GM12878 (cell line): ENCODE data around the gene PHKB. TPM values are rescaled to one million over a fixed set of nuclear protein-coding genes. Genes with fewer than 3 reads are reported as not detected.

Experiments
- ATAC-seq: fragments of 200-7000 bp; cut with Tn5 transposase; 3 replicates; pipeline ENCODE4 v1.9.1; 2020; ENCODE audit warnings: mild to moderate bottlenecking, moderate library complexity
- BruUV-seq: library from RNA; stranded (reverse); fragments of 400-500 nt; replicated peaks from 2 replicates; lab custom pipeline; 2021; lab: Mats Ljungman, UMichigan
- CTCF ChIA-PET: fragments of 300-600 bp; sonication (Branson Sonifier 250); formaldehyde crosslinking; extraction: SDS; loops from one replicate; lab custom pipeline; 2021; ENCODE audit warnings: inconsistent platforms; lab: Yijun Ruan, JAX
- POLR2A ChIA-PET: fragments of 350-600 bp; formaldehyde crosslinking; extraction: SDS; loops from one replicate; lab custom pipeline; 2021; ENCODE audit warnings: inconsistent platforms; lab: Charles Lee
- RAD21 ChIA-PET: fragments of 300-600 bp; sonication (Branson Sonifier 250); formaldehyde crosslinking; loops from one replicate; lab custom pipeline; 2023; ENCODE audit warnings: antibody characterized with exemption; ENCODE audit not compliant: unreplicated experiment; lab: Charles Lee
- SMC1A ChIA-PET: fragments of 300-600 bp; sonication (Branson Sonifier 250); formaldehyde crosslinking; loops from one replicate; lab custom pipeline; 2023; ENCODE audit not compliant: unreplicated experiment, uncharacterized antibody; lab: Charles Lee
- DNase-seq: peaks from one replicate; pipeline ENCODE4 v3.0.0-alpha.2; 2011; ENCODE audit warnings: low read depth, low spot score
- FAIRE-seq: peaks from 3 replicates; lab custom pipeline; 2011; peaks lifted over from hg19 to GRCh38; lab: Jason Lieb, UNC
- H2AFZ ChIP-seq: 2 replicates; pipeline ENCODE4 v1.6.0; 2011; ENCODE audit warnings: low read depth, low read length, control low read depth; ENCODE audit not compliant: control insufficient read depth
- H3K27ac ChIP-seq: 2 replicates; pipeline ENCODE4 v1.5.1; 2011; ENCODE audit warnings: control low read depth; ENCODE audit not compliant: control insufficient read depth, insufficient read depth
- H3K27me3 ChIP-seq, 2 experiments: replicated peaks in 1 of 2; 2 replicates each; pipeline versions ENCODE4 v1.6.0 to v1.6.1; 2011; ENCODE audit warnings: low read length in 1 of 2; ENCODE audit not compliant: control insufficient read depth in 2 of 2, insufficient read depth in 2 of 2
- H3K36me3 ChIP-seq, 2 experiments: 2 replicates each; pipeline ENCODE4 v1.5.1; 2011; ENCODE audit warnings: low read length in 1 of 2; ENCODE audit not compliant: control insufficient read depth in 2 of 2, insufficient read depth in 2 of 2
- H3K4me1 ChIP-seq: 2 replicates; pipeline ENCODE4 v1.6.1; 2011; ENCODE audit warnings: mild to moderate bottlenecking, low read length, moderate library complexity, mixed read lengths; ENCODE audit not compliant: control insufficient read depth, insufficient read depth
- H3K4me2 ChIP-seq: 2 replicates; pipeline ENCODE4 v1.6.0; 2011; ENCODE audit warnings: control low read depth; ENCODE audit not compliant: control insufficient read depth, insufficient read depth
- H3K4me3 ChIP-seq: fragments of 200-600 bp; sonication (generic); 2 replicates; pipeline ENCODE4 v1.5.1; 2016
- H3K79me2 ChIP-seq: 2 replicates; pipeline ENCODE4 v1.6.0; 2011; ENCODE audit warnings: low read length; ENCODE audit not compliant: control insufficient read depth, insufficient read depth
- H3K9ac ChIP-seq: 2 replicates; pipeline ENCODE4 v1.8.0; 2011; ENCODE audit warnings: low read length, control low read depth, mixed read lengths; ENCODE audit not compliant: control insufficient read depth, insufficient read depth
- H3K9me3 ChIP-seq: replicated peaks from 3 replicates; pipeline ENCODE4 v1.5.1; 2011; ENCODE audit warnings: mild to moderate bottlenecking, low read length; ENCODE audit not compliant: control insufficient read depth, insufficient read depth
- H4K20me1 ChIP-seq: 2 replicates; pipeline ENCODE4 v1.6.0; 2011; ENCODE audit not compliant: control insufficient read depth, insufficient read depth
- CHD2 ChIP-seq: IDR thresholded peaks from 2 replicates; pipeline ENCODE4 v1.6.1; 2011; ENCODE audit warnings: low read depth, low read length, improper control_type of control experiment, borderline replicate concordance
- MYC ChIP-seq: IDR thresholded peaks from 2 replicates; pipeline ENCODE4 v1.6.1; 2011; ENCODE audit warnings: mild to moderate bottlenecking, low read length, moderate library complexity, inconsistent platforms; ENCODE audit not compliant: insufficient read depth, insufficient replicate concordance, insufficient read length, severe bottlenecking
- NR2C1 ChIP-seq: fragments of 450-650 bp; IDR thresholded peaks from 2 replicates; pipeline ENCODE4 v1.6.1; 2017; ENCODE audit warnings: antibody characterized with exemption, mild to moderate bottlenecking, moderate library complexity
- PAX8 ChIP-seq: fragments of 450-650 bp; IDR thresholded peaks from 2 replicates; pipeline ENCODE4 v1.6.1; 2017; ENCODE audit warnings: mild to moderate bottlenecking, moderate library complexity
- PKNOX1 ChIP-seq: fragments of 450-650 bp; IDR thresholded peaks from 2 replicates; pipeline ENCODE4 v1.6.1; 2016; ENCODE audit warnings: mild to moderate bottlenecking
- SUPT20H ChIP-seq: IDR thresholded peaks from 2 replicates; pipeline ENCODE4 v1.6.1; 2011; ENCODE audit warnings: low read depth, mild to moderate bottlenecking, low read length, moderate library complexity, borderline replicate concordance; ENCODE audit not compliant: control insufficient read depth
- WRNIP1 ChIP-seq: IDR thresholded peaks from 2 replicates; pipeline ENCODE4 v1.6.1; 2011; ENCODE audit warnings: low read depth, low read length, improper control_type of control experiment, borderline replicate concordance
- ZBED1 ChIP-seq: IDR thresholded peaks from 2 replicates; pipeline ENCODE4 v1.6.1; 2016; ENCODE audit warnings: borderline replicate concordance
- ZBTB33 ChIP-seq: fragments of 450-650 bp; IDR thresholded peaks from 2 replicates; pipeline ENCODE4 v1.6.1; 2017; ENCODE audit warnings: mild to moderate bottlenecking
- ZBTB4 ChIP-seq: fragments of 450-650 bp; formaldehyde crosslinking; IDR thresholded peaks from 2 replicates; pipeline ENCODE4 v1.4.0; 2022; ENCODE audit warnings: mild to moderate bottlenecking, moderate library complexity
- ZNF274 ChIP-seq: IDR thresholded peaks from one replicate; pipeline ENCODE4 v1.8.0; 2011; ENCODE audit not compliant: insufficient read length, insufficient read depth
- ZNF622 ChIP-seq: fragments of 450-650 bp; IDR thresholded peaks from 2 replicates; pipeline ENCODE4 v1.6.1; 2017; ENCODE audit warnings: mild to moderate bottlenecking, inconsistent platforms
- WGBS: methylation state at CpG from one replicate; pipeline ENCODE4 v1.1.6; 2016; ENCODE audit warnings: low lambda C conversion rate; ENCODE audit not compliant: insufficient replicate concordance, insufficient coverage; ENCODE audit errors: missing lambda C conversion rate; 5-methylcytosine and 5-hydroxymethylcytosine counted together
- in situ Hi-C: fragments of 300-500 bp; cut with MboI; formaldehyde crosslinking; loops from 9 replicates; pipeline ENCODE4 v1.14.3; 2018; ENCODE audit warnings: mixed read lengths
- intact Hi-C: fragments of 100-400 bp; cut with micrococcal nuclease; formaldehyde crosslinking; loops from one replicate; pipeline ENCODE4 v1.14.2; 2022; ENCODE audit not compliant: unreplicated experiment
- polyA plus RNA-seq, 11 experiments: library from polyadenylated mRNA; depleted of rRNA in 4 of 11; unstranded in 6 of 11; stranded (reverse) in 5 of 11; fragments of >200 nt; fragmentation: Nextera tagmentation in 4 of 11; fragmentation: Illumina TruSeq in 1 of 11; extraction: Ambion mirVana in 4 of 11; extraction: Trizol in 1 of 11; gene quantifications; 1 replicate in 1 of 11; 2 replicates in 10 of 11; pipeline versions ENCODE4 v1.2.1 to v1.2.3, GENCODE V29; 2011 to 2016; ENCODE audit warnings: inconsistent platforms in 2 of 11, missing spikeins in 2 of 11, low read depth in 1 of 11
- total RNA-seq, 4 experiments: library from RNA; depleted of rRNA in 3 of 4; stranded (reverse); fragments of >200 nt in 3 of 4; fragmentation: Illumina TruSeq in 1 of 4; extraction: Trizol in 1 of 4; gene quantifications; 2 replicates each; pipeline versions ENCODE4 v1.2.1 to v1.2.3, GENCODE V29; 2013 to 2021

Gene PHKB
- total and polyA plus RNA-seq, 10 of the 15 experiments (the other 5 are each of a cell fraction or from before 2014, with no cell fraction given) = 14.2 to 65.6 (median 37.0) TPM

- ATAC-seq (peak; percentile 33; the same call in 1 of the 3 replicates), FAIRE-seq (no peak), DNase-seq (no peak)
- Histone ChIP-seq H3K36me3 (no peaks in the 10 kb centered on the region), H3K4me1 (no peaks in the 10 kb centered on the region; the same call in 1 of the 2 replicates), H3K9me3 (no peaks in the 10 kb centered on the region), H3K9ac (no peak overlapping the region), H3K4me2 (no peak overlapping the region), H3K27me3 (no peaks in the 10 kb centered on the region), H3K79me2 (no peaks in the 10 kb centered on the region), H3K4me3 (no peak overlapping the region), H2AFZ (no peak overlapping the region), H3K27ac (no peak overlapping the region), H4K20me1 (no peaks in the 10 kb centered on the region)
- POLR2A ChIA-PET = interaction anchor here (0.6 kb wide), 1 partner anchor 28 kb away, joined by 5 read pairs; no protein-coding TSS in a partner anchor
- TF ChIP-seq ZNF622 = no peak
- TF ChIP-seq SUPT20H = no peak
- no peak for TF ChIP-seq MYC
- no peak for TF ChIP-seq PAX8
- in situ Hi-C loops = no loop called here
- CTCF ChIA-PET = interaction anchor here (0.6 kb wide), 1 partner anchor 15 kb away, joined by 5 read pairs; no protein-coding TSS in a partner anchor
- RAD21 ChIA-PET = interaction anchor here (0.5 kb wide), 1 partner anchor 839 kb away, joined by 3 read pairs; no protein-coding TSS in a partner anchor
- SMC1A ChIA-PET = no interaction called here
- intact Hi-C loops = no loop called here
- no TSS peak for BruUV-seq
- WGBS = 31% methylated on average over 3 of the region's 3 CpGs
These were observed 267.1 kb downstream of the PHKB start for GRCh38 chr16:47728205-47728604.

GRCh38 chr16:47729701-47730100 lies 268.6 kb downstream of the PHKB start:
- no peak overlapping the region for H3K4me3 ChIP-seq
- H3K27me3 ChIP-seq = no peaks in the 10 kb centered on the region
- H4K20me1 ChIP-seq = no peaks in the 10 kb centered on the region
- no peak overlapping the region for H3K4me2 ChIP-seq
- no peaks in the 10 kb centered on the region for H3K36me3 ChIP-seq
- BruUV-seq = no TSS peak
- H2AFZ ChIP-seq = no peak overlapping the region
- in situ Hi-C loops = no loop called here
- H3K9me3 ChIP-seq = no peaks in the 10 kb centered on the region
- no peak overlapping the region for H3K27ac ChIP-seq
- 84% methylated on average over 12 of the region's 12 CpGs for WGBS
- DNase-seq (no peak), FAIRE-seq (no peak), ATAC-seq (no peak)
- no peaks in the 10 kb centered on the region for H3K79me2 ChIP-seq
- H3K4me1 ChIP-seq = no peaks in the 10 kb centered on the region; the same call in 1 of the 2 replicates
- TF ChIP-seq CHD2 = no peak
- TF ChIP-seq ZBTB33 = no peak
- TF ChIP-seq WRNIP1 = no peak
- no peak for TF ChIP-seq NR2C1
- TF ChIP-seq ZBTB4 = no peak
- TF ChIP-seq ZNF274 = no peak
- no peak for TF ChIP-seq ZBED1
- no peak for TF ChIP-seq PKNOX1
- intact Hi-C loops = no loop called here
- ChIA-PET SMC1A (no interaction called here), CTCF (interaction anchor here (1.0 to 1.3 kb wide), 3 partner anchors 12 to 383 kb away, joined by 3 read pairs; no protein-coding TSS in a partner anchor), RAD21 (no interaction called here), POLR2A (no interaction called here)
- no peak overlapping the region for H3K9ac ChIP-seq
